Activated CD8-positive, alpha-beta T cell treated with anti-CD3 and anti-CD28 coated beads for 36 hours (primary cell): ENCODE results near the gene EFHC2. TPM values are rescaled to one million over a fixed set of nuclear protein-coding genes. Genes with fewer than 3 reads are reported as not detected.

ENCODE experiments used
- ATAC-seq: fragments of 200-7000 bp; cut with Tn5 transposase; one replicate; pipeline ENCODE4 v1.10.0; 2021; ENCODE audit warnings: mild to moderate bottlenecking, moderate library complexity
- CTCF ChIA-PET: fragments of 350-600 bp; sonication (Branson Sonifier 250); formaldehyde crosslinking; loops from one replicate; lab custom pipeline; 2021; ENCODE audit warnings: antibody characterized with exemption; lab: Charles Lee
- POLR2A ChIA-PET: fragments of 350-600 bp; sonication (Branson Sonifier 250); formaldehyde crosslinking; loops from one replicate; lab custom pipeline; 2021; ENCODE audit warnings: antibody characterized with exemption; lab: Charles Lee
- DNase-seq: peaks from one replicate; pipeline ENCODE4 v3.0.0-alpha.2; 2020
- H3K27ac Mint-ChIP-seq: one replicate; pipeline ENCODE4 v1.8.0; 2021; ENCODE audit warnings: mild to moderate bottlenecking, mixed read lengths
- H3K27me3 Mint-ChIP-seq: one replicate; pipeline ENCODE4 v1.8.0; 2021; ENCODE audit warnings: mixed read lengths
- H3K36me3 Mint-ChIP-seq: one replicate; pipeline ENCODE4 v1.8.0; 2021; ENCODE audit warnings: low read depth, mixed read lengths
- H3K4me1 Mint-ChIP-seq: one replicate; pipeline ENCODE4 v1.8.0; 2021; ENCODE audit warnings: low read depth, mixed read lengths
- H3K4me3 Mint-ChIP-seq: one replicate; pipeline ENCODE4 v1.8.0; 2021; ENCODE audit warnings: mild to moderate bottlenecking, moderate library complexity, mixed read lengths
- H3K9me3 Mint-ChIP-seq: one replicate; pipeline ENCODE4 v1.8.0; 2021; ENCODE audit warnings: mixed read lengths
- CTCF ChIP-seq: fragments of 200-600 bp; IDR thresholded peaks from one replicate; pipeline ENCODE4 v1.8.0; 2022; ENCODE audit warnings: antibody characterized with exemption, mild to moderate bottlenecking
- intact Hi-C: fragments of 100-400 bp; cut with micrococcal nuclease; formaldehyde crosslinking; loops from one replicate; pipeline ENCODE4 v1.10.0; 2022
- total RNA-seq, 2 experiments: library from RNA; stranded (reverse); gene quantifications; one replicate each; pipeline ENCODE4 v1.2.3, GENCODE V29; 2021

Gene EFHC2
- total RNA-seq, 2 experiments from 2014 or later: 0.20 to 0.31 TPM

GRCh38 chrX:44152852-44153251, 190.6 kb downstream of the EFHC2 start:
- intact Hi-C loops: no loop called here
- Mint-ChIP-seq H3K4me3 (no peak overlapping the region), H3K9me3 (no peaks in the 10 kb centered on the region), H3K4me1 (no peaks in the 10 kb centered on the region), H3K36me3 (no peaks in the 10 kb centered on the region), H3K27me3 (no peaks in the 10 kb centered on the region), H3K27ac (no peak overlapping the region)
- ATAC-seq (no peak), DNase-seq (no peak)
- ChIA-PET POLR2A (no interaction called here), CTCF (no interaction called here)
- TF ChIP-seq CTCF: no peak

GRCh38 chrX:44147130-44147529, 196.3 kb downstream of the EFHC2 start:
- CTCF ChIA-PET: no interaction called here
- intact Hi-C loops: no loop called here
- DNase-seq: no peak
- POLR2A ChIA-PET: no interaction called here
- Mint-ChIP-seq H3K27ac (no peak overlapping the region), H3K27me3 (no peaks in the 10 kb centered on the region), H3K4me1 (no peaks in the 10 kb centered on the region), H3K36me3 (no peaks in the 10 kb centered on the region), H3K4me3 (no peak overlapping the region), H3K9me3 (no peaks in the 10 kb centered on the region)
- no peak for ATAC-seq
- no peak for TF ChIP-seq CTCF

GRCh38 chrX:44144177-44144945, 199.1 kb downstream of the EFHC2 start:
- ATAC-seq (no peak), DNase-seq (no peak)
- intact Hi-C loops: no loop called here
- Mint-ChIP-seq H3K9me3 (peaks cover under 1% of the 10 kb centered on the region), H3K27ac (no peak overlapping the region), H3K4me1 (no peaks in the 10 kb centered on the region), H3K36me3 (no peaks in the 10 kb centered on the region), H3K27me3 (no peaks in the 10 kb centered on the region), H3K4me3 (no peak overlapping the region)
- ChIA-PET CTCF (no interaction called here), POLR2A (no interaction called here)
- no peak for TF ChIP-seq CTCF

- ATAC-seq (no peak), DNase-seq (no peak)
- H3K27me3 Mint-ChIP-seq: no peaks in the 10 kb centered on the region
- CTCF ChIA-PET: no interaction called here
- H3K4me3 Mint-ChIP-seq: no peak overlapping the region
- H3K4me1 Mint-ChIP-seq: no peaks in the 10 kb centered on the region
- POLR2A ChIA-PET: no interaction called here
- TF ChIP-seq CTCF: no peak
- intact Hi-C loops: no loop called here
- H3K36me3 Mint-ChIP-seq: no peaks in the 10 kb centered on the region
- H3K27ac Mint-ChIP-seq: no peak overlapping the region
- H3K9me3 Mint-ChIP-seq: peaks cover 3% of the 10 kb centered on the region
Measured at GRCh38 chrX:44143061-44143602, 200.3 kb downstream of the EFHC2 start.

GRCh38 chrX:44130189-44130588, 213.3 kb downstream of the EFHC2 start:
- intact Hi-C loops: no loop called here
- H3K4me3 Mint-ChIP-seq: no peak overlapping the region
- DNase-seq (no peak), ATAC-seq (no peak)
- no peaks in the 10 kb centered on the region for H3K4me1 Mint-ChIP-seq
- TF ChIP-seq CTCF: no peak
- POLR2A ChIA-PET: no interaction called here
- peaks cover 2% of the 10 kb centered on the region for H3K27me3 Mint-ChIP-seq
- no peak overlapping the region for H3K27ac Mint-ChIP-seq
- no peaks in the 10 kb centered on the region for H3K9me3 Mint-ChIP-seq
- CTCF ChIA-PET: no interaction called here
- H3K36me3 Mint-ChIP-seq: no peaks in the 10 kb centered on the region
